HG03457 (cell line): ENCODE results near the gene WDR93.

Experiments used
- ATAC-seq: cut with Tn5 transposase; IDR thresholded peaks from one replicate; pipeline ENCODE4 v1.9.1; 2021; ENCODE audit warnings: moderate number of reproducible peaks; ENCODE audit not compliant: unreplicated experiment

Gene WDR93

GRCh38 chr15:89747708-89748682 lies 57.4 kb downstream of the WDR93 start:
- ATAC-seq: no peak

- no peak for ATAC-seq
Observed at GRCh38 chr15:89749054-89749453, 58.4 kb downstream of the WDR93 start.

GRCh38 chr15:89749526-89749925 lies 58.9 kb downstream of the WDR93 start:
- ATAC-seq: no peak

- no peak for ATAC-seq
Observed at GRCh38 chr15:89749951-89750559, 59.4 kb downstream of the WDR93 start.

- peak; percentile 92 for ATAC-seq
Observed at GRCh38 chr15:89750560-89751542, 60.2 kb downstream of the WDR93 start, which contains the start of gene MESP1. Gene MESP1, minus strand, starts transcription at chr15:89751249. Its CDS starts 18 bp downstream, at chr15:89751231.

GRCh38 chr15:89751748-89752147 lies 61.1 kb downstream of the WDR93 start:
- ATAC-seq: no peak

GRCh38 chr15:89753855-89754254 lies 63.2 kb downstream of the WDR93 start:
- no peak for ATAC-seq

GRCh38 chr15:89754361-89755154 lies 63.9 kb downstream of the WDR93 start:
- ATAC-seq: no peak

GRCh38 chr15:89755701-89756100 lies 65.1 kb downstream of the WDR93 start:
- ATAC-seq: no peak

GRCh38 chr15:89756897-89757296 lies 66.3 kb downstream of the WDR93 start:
- ATAC-seq: no peak

- no peak for ATAC-seq
Observed at GRCh38 chr15:89758283-89758682, 67.7 kb downstream of the WDR93 start.

- ATAC-seq: no peak
Observed at GRCh38 chr15:89758981-89759380, 68.4 kb downstream of the WDR93 start.

- no peak for ATAC-seq
Observed at GRCh38 chr15:89759835-89760234, 69.2 kb downstream of the WDR93 start.

GRCh38 chr15:89760303-89761008 lies 69.8 kb downstream of the WDR93 start:
- no peak for ATAC-seq

GRCh38 chr15:89761009-89761831 lies 70.6 kb downstream of the WDR93 start:
- ATAC-seq: no peak

GRCh38 chr15:89761929-89762328 lies 71.3 kb downstream of the WDR93 start:
- ATAC-seq: no peak

GRCh38 chr15:89765694-89766093 lies 75.1 kb downstream of the WDR93 start:
- ATAC-seq: no peak
